CD4-positive, alpha-beta T cell treated with Interferon gamma for 1 hour (primary cell): ENCODE data around the gene CLPSL2.

Experiments used
- DNase-seq: peaks from one replicate; pipeline ENCODE4 v3.0.0-alpha.2; 2020

Gene CLPSL2

DNA sequence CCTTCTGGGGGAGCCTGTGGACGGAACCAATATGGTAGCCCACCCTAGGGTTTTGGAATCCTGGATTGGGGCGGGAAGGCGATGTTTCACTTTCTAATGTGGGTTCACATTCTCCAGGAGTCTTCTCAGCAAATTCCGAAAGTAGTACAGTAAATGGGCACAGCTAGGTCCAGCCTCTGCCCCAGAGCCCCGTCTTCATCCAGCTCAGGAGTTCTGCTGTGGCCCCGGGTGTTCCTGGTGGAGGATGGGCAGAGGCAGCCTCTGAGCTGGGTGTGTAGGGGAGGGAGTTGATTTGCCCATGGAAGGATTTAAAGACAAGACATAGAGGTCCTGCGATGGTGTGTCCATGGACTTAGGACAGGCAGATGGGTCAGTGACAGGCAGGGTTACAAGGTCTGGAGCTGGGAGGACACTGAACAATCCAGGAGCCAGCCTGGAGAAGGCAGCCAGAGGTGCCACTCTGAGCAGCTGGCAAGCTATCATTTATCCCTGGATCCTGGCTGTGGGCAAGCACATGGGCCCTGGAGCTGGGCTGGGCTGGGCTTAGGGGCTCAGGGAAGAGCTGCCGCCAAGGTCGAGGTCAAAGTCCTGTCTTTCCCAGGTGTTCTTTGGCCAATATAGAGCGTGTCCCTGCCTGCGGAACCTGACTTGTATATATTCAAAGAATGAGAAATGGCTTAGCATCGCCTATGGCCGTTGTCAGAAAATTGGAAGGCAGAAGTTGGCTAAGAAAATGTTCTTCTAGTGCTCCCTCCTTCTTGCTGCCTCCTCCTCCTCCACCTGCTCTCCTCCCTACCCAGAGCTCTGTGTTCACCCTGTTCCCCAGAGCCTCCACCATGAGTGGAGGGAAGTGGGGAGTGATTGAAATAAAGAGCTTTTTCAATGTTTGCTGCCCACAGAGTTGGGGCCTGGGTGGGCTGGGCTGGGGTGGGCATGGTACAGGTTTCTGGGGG, 11.1 kb downstream of the CLPSL2 start:
- no peak for DNase-seq

- DNase-seq = no peak
Measured at GRCh38 chr6:35788423-35788982, 12.1 kb downstream of the CLPSL2 start.

- DNase-seq = no peak
Measured at GRCh38 chr6:35790683-35791082, 14.3 kb downstream of the CLPSL2 start.

- DNase-seq = no peak
Measured at GRCh38 chr6:35794536-35795452, 18.4 kb downstream of the CLPSL2 start.

DNA sequence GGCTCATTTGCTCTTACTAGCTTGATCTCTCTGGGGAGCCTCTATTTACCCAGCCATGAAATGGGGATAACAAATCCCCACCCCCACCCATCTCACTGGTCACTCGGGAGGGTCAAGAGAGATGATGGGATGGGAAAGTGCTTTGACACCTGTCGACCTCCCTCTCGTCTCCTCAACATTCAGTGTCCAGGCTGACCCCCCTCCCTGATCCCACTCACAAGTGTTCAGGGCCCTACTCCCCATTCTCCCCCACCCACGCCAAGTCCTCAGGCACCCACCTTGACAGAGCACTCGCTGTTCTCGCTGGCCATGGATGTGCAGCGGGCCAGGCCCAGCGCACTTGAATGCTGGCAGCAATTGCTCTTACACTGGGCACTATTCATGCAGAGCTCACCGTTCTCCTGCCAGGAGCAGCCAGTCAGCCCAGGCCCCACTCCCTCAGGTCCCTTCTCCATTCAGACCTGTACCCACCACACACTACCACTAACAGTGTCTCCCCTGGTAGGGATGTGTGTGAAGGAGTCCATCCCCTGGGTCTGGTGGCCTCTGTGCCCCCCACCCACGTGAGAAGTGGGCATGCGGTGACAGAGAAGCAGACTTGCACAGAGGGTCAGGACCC, 19.2 kb downstream of the CLPSL2 start:
- DNase-seq = no peak

DNA sequence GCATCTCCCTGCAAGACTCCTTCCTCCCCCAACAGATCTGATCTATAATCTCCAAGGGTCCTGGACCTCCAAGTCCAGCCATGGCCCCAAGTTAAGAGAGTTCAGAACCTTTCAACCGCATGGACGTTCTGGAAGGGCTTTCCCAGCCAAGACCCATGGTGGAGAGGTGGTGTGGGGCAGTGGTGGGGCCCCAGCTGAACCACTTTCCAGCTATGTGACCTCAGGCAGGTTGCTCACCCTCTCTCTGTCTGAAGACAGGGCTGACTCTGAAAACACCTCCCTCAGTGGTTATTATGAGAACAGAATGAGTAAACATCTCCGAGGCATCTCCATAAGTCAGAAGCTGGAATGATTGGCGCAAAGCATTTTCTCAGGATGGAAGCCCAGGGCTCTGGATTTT, 19.8 kb downstream of the CLPSL2 start:
- no peak for DNase-seq

- no peak for DNase-seq
Measured at GRCh38 chr6:35797837-35798526, 21.6 kb downstream of the CLPSL2 start.

DNA sequence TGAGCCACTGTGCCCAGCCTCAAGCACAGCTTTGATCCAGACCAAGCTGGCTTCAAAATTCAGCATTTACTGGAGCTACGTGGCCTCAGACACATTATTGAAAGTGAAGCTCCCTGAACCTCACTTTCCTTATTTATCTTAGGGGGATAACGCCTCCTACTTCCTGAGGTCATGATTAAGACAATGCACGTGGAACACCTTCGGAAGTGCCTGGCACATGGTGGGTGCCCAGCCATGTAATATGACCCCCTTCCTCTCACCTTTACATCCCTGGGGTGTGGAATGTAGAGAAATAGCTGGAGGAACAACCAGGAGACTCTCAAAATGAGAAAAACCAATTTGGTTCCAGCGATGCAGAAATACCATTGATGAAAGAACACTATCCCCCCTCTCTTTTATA, 22.3 kb downstream of the CLPSL2 start:
- DNase-seq = no peak

GRCh38 chr6:35801148-35801547, 24.8 kb downstream of the CLPSL2 start:
- DNase-seq = no peak

DNA sequence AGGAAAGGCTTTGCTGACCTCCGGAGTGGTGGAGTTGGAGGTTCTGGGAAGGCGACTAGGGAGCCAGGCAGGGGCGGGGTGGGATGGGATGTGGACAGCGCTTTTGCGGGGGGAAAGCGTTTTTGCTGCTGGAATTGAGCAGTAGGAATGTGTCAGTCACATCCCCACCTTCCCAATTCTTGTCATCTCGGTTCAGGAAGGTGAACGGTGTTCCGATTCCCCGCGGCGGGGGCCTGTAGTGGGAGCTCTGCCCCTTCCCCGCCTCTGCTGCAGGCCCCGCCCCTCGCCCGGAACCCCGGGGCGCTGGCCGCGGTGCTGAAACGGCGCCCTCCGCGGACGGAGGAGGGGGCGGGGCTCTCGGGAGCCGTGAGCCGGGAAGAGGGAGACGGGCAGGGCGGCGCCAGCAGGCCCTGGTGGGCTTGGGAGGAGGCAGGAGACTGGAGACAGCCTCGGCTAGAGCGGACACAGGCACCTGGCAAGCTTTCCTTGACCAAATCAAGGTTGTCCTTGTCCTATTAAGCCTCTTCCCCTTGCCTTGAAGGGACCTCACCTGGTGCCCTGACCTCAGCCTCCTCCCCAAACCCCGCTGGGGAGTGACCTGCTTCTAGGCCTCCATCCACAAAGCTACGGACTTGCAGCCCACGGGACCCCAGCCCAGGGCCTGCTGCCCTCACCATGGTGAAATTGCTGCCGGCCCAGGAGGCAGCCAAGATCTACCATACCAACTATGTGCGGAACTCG, 28.8 kb downstream of the CLPSL2 start, which contains the start of gene LHFPL5:
TSS of gene LHFPL5 (plus strand) at position 357 of the 741 bp plus-strand sequence. CDS start at position 676, 319 bp downstream.
- DNase-seq = no peak

- no peak for DNase-seq
Measured at GRCh38 chr6:35808688-35809087, 32.3 kb downstream of the CLPSL2 start.

GRCh38 chr6:35809809-35810208, 33.4 kb downstream of the CLPSL2 start:
- no peak for DNase-seq

- DNase-seq = no peak
Measured at GRCh38 chr6:35810971-35811698, 34.7 kb downstream of the CLPSL2 start.

- DNase-seq = no peak
Measured at GRCh38 chr6:35811699-35811995, 35.2 kb downstream of the CLPSL2 start.

DNA sequence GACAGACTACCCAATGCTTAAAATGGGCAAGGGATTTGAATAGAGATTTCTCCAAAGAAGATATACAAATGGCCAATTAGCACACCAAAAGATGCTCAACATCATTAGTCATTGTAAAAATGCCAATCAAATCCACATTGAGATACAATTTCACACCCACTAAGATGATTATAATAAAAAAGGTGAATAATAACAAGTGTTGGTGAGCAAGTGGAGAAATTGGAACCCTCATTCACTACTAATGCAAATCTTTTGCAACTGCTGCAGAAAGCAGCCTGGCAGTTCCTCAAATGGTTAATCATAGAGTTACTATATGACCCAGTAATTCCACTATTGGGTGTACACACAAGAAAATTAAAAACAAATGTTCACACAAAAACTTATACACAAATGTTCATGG, 41.1 kb downstream of the CLPSL2 start:
- DNase-seq = no peak

DNA sequence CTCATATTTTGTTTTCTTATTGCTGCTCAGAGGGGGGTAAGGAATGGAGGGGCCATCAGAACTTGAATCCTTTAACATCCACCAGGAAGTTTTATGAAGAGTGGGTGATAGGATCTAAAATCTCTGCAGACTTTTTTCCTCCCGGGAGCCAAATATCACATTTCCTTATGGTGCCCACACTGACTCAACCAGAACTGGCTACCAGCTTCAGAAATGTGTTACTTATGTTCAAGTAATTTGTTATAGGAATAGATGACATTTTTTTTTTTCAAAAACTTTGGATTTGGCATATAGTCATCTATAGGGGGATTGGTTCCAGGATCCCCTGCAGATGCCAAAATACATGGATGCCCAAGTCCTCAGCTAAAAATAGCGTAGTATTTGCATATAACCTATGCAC, 47.2 kb downstream of the CLPSL2 start:
- DNase-seq = no peak

DNA sequence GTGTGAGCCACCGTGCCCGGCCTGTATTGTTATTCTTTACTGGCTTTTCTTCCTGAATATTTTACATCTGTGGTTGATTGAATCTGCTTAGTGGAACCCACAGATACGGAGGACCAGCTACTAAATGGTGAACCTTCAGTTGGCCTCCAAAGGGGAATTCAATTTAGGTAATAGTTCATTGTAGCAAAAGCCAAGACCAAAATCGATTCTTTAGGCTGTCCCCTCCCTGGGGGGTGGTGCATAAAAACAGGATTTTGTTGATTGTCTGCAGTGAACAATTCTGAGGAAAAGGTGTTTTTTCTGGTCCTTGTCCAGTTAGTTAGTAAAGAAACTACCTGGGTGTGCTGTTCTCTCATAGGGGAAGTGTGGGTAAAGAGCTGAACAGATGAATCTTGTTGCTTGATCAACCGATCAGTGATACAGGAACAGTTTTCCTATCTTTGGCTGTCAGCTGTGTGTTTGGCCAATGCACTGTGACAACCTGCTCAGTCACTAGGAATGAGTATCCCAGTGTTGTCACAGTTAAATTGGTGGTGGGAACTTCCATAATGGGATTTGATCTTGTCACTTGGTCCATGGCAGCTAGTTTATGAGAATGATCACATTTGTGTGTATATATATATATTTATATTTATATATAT, 48.3 kb downstream of the CLPSL2 start:
- DNase-seq = no peak
